H1 (cell line): ENCODE results near the gene RFK. TPM values are rescaled to one million over a fixed set of nuclear protein-coding genes. Genes with fewer than 3 reads are reported as not detected.

Experiments used
- ATF2 ChIP-seq: IDR thresholded peaks from 2 replicates; pipeline ENCODE4 v1.6.1; 2012; ENCODE audit warnings: low read length, inconsistent platforms
- CBX8 ChIP-seq: fragments of 300-800, 300-1000 bp; sonication (generic); IDR thresholded peaks from 2 replicates; pipeline ENCODE4 v1.7.1; 2016; ENCODE audit warnings: low read depth, low read length, borderline replicate concordance
- CHD1 ChIP-seq: IDR thresholded peaks from 2 replicates; pipeline ENCODE4 v1.6.1; 2012; ENCODE audit warnings: low read depth, low read length, improper control_type of control experiment
- EGR1 ChIP-seq: IDR thresholded peaks from 2 replicates; pipeline ENCODE4 v1.6.1; 2011; ENCODE audit warnings: low read depth, low read length, borderline replicate concordance
- POU5F1 ChIP-seq: IDR thresholded peaks from 2 replicates; pipeline ENCODE4 v1.6.1; 2011; ENCODE audit warnings: low read depth, mild to moderate bottlenecking, low read length, moderate library complexity
- RFX5 ChIP-seq: IDR thresholded peaks from 2 replicates; pipeline ENCODE4 v1.6.1; 2011; ENCODE audit warnings: low read depth, low read length, improper control_type of control experiment, borderline replicate concordance
- polyA plus RNA-seq, 7 experiments: library from polyadenylated mRNA; depleted of rRNA in 3 of 7; stranded (reverse) in 5 of 7; unstranded in 2 of 7; fragments of >200 nt in 5 of 7; fragments of 200-250 nt in 2 of 7; gene quantifications; 1 replicate in 5 of 7; 2 replicates in 1 of 7; 4 replicates in 1 of 7; pipeline versions ENCODE4 v1.2.1 to v1.2.3, GENCODE V29; 2011 to 2013; ENCODE audit warnings: missing spikeins in 2 of 7, mixed read lengths in 2 of 7
- total RNA-seq: library from RNA; stranded (reverse); fragmentation: NEBNext Ultra II Directional; extraction: Animal tissue kit (Norgen Biotek cat#: 25700); gene quantifications from 2 replicates; pipeline ENCODE4 v1.2.1, GENCODE V29; 2021

The RFK gene
- total and polyA plus RNA-seq, 2 of the 8 experiments (the other 6 are each of a cell fraction or from before 2014, with no cell fraction given) = 4.3 to 10.6 TPM

DNA sequence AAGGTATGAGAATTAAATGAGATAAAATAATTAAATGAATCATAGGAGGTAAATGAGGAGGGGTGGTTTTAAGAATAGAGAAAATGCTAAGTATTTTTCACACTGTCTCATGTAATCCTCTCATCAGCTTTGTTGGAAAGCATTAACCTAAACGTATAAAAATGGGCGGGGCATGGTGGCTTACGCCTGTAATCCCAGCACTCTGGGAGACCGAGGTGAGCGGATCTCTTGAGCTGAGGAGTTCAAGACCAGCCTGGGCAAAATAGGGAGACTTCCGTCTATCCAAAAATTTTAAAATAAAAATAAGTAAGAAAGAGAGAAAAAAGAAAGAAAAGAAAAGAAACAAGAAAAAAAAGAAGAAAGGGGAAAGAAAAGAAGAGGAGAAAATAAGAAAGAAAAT is 1.9 kb upstream of the RFK start (continued):
- TF ChIP-seq ATF2 = no peak
- no peak for TF ChIP-seq CBX8
- no peak for TF ChIP-seq RFX5
- TF ChIP-seq EGR1 = no peak
- no peak for TF ChIP-seq CHD1
- TF ChIP-seq POU5F1 = no peak
